NCI-H510A (cell line): ENCODE data around the gene ZNF609.
"Not testable (repeated sequence)": the region's sequence is repeated elsewhere in the genome, so short reads cannot be mapped to it uniquely, and the experiment has no call there.

Experiments
- DNase-seq: peaks from one replicate; lab custom pipeline; 2025; lab: John Stamatoyannopoulos, UW

ZNF609 gene

GRCh38 chr15:64623347-64623996 lies 163.1 kb downstream of the ZNF609 start:
- DNase-seq: no peak

- no peak for DNase-seq
Observed at GRCh38 chr15:64624242-64624641, 163.9 kb downstream of the ZNF609 start.

DNA sequence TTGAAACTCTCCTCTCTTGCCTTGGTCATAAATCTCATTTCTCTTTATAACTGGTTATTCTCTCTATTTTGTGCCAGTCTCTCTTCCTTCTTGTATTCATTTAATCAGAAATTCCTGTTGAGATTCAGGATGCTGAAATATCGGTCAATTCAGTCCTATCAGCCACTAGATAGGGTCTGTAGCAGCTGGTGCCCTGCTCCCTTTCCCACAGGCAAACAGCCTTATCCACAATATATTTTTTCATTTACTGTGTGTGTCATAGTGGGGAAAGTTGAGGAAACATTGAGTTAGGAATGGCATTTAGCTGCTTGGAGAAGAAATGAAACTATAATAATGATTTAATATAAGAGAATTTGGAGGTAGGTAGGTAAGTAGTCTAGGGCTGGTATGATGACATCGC lies 168.7 kb downstream of the ZNF609 start:
- DNase-seq: no peak

GRCh38 chr15:64630396-64631107 lies 170.2 kb downstream of the ZNF609 start:
- no peak for DNase-seq

- DNase-seq: not testable (repeated sequence)
Observed at GRCh38 chr15:64632639-64633038, 172.3 kb downstream of the ZNF609 start.

DNA sequence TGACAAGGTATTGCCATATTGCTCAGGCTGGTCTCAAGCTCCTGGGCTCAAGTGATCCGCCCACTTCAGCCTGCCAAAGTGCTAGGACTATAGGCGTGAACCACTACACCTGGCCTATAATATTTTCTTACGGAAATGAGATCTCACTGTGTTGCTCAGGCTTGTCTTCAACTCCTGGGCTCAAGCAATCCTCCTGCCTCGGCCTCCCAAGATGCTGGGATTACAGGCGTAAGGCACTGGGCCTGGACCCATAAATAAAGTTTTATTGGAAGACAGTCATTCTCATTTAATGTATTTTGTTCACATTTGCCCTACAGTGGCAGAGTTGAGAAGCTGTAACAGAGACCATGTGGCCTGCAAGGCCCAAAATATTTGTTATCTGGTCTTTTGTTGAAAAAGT lies 173.0 kb downstream of the ZNF609 start:
- no peak for DNase-seq

GRCh38 chr15:64634027-64634426 lies 173.6 kb downstream of the ZNF609 start:
- no peak for DNase-seq

DNA sequence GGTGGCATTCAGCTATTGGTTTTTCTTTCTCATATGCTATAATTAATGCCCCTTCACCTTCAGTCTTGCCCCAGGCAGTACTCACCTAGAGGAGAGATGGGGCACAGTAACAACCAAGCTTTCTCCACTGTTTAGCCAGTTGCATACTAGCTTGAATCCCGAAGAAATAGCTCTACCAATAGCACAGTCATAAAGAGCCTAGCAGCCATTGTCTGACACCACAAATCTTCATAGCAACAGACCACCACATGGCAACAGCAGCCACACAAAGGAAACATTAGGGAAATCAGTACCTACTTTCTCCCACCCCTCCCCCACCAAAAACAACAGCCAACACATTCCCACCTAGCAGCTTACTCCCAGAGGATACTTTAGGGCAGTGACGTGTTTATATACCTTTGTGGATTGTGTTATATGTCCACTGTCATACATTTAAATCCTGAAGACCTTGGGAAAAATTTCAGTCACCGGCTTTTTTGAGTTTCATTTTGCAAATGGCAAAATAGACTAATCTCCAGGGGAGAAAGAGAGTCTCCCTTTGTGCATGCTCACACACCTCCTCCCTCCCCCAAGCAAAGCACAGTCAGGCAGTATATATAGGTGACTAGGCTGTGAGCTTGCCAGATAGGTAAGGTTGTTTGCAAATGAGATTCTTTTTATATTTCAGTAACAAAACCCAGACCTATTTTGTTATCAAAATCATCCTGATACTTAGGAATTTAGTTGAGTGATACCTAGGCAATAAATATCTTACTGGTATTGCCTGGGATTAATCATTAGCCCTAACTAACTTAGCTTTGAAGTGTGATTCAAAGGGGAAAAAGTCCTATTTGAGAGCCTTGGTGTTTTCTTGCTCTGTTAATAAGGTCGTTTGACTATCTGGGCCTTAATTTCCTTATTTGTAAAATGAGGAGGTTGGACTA lies 174.5 kb downstream of the ZNF609 start:
- DNase-seq: no peak

- DNase-seq: no peak
Observed at GRCh38 chr15:64635499-64636495, 175.4 kb downstream of the ZNF609 start.

- no peak for DNase-seq
Observed at GRCh38 chr15:64636556-64636955, 176.2 kb downstream of the ZNF609 start.

DNA sequence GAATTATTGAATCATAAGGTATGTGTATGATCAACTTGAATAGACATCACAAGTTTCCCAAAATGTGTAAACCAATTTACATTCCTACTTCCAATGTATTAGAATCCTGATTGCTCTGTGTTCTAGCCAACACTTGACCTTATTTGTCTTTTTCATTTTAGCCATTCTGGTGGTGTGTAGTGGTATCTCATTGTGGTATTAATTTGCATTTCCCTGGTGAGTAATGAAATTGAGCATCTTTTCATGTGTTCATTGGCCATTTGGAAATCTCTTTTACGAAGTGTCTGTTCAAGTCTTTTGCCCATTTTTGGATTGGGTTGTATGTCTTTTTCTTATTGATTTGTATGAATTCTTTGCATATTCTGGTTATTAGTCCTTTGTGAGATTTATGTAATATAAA lies 177.0 kb downstream of the ZNF609 start:
- no peak for DNase-seq

DNA sequence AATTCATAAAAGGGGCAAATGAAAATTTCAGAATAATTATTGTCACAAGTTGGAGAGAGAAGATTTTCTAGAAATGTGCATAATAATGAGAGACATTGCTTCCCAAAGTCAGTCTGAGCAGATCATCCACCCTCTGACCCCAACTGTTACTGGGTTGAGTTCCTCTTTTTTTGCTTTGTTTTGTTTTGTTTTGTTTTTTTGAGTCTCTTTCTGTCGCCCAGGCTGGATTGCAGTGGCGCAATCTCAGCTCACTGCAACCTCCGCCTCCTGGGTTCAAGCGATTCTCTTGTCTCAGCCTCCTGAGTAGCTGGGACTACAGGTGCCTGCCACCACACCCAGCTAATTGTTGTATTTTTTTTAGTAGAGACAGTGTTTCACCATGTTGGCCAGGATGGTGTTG lies 179.4 kb downstream of the ZNF609 start:
- DNase-seq: not testable (repeated sequence)

DNA sequence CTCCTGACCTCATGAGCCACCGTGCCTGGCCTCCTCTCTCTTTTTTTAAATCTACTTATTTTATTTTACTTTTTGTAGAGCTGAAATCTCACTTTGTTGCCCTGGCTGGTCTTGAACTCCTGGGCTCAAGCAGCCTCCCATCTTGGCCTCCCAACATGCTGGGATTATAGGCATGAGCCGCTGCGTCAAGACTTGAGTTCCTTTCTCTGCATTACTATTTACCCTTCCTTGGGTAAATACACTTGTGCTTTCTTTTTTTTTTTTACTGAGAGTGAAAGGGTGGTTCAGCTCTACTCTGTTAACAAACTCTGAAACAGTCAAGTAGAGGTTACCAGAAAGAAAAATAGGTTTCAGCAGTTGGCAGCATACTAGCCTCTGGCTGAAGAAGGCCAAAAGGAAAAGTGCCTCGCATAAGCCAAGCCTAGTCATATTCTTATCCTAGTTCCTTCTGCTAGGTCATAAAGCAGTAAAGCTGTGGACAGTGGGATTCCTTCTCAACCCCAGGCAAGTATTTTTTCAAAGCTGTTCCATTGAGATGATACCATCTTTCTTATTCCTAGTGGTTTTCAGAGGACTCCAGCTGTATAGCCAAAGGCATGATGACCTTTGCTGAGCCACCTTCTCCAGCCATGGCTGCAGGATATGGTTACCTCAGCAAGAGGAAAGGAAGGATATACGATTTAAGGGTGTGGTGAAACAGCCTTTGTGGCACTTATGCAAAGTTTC lies 179.9 kb downstream of the ZNF609 start:
- no peak for DNase-seq

- DNase-seq: no peak
Observed at GRCh38 chr15:64642875-64643274, 182.5 kb downstream of the ZNF609 start.

DNA sequence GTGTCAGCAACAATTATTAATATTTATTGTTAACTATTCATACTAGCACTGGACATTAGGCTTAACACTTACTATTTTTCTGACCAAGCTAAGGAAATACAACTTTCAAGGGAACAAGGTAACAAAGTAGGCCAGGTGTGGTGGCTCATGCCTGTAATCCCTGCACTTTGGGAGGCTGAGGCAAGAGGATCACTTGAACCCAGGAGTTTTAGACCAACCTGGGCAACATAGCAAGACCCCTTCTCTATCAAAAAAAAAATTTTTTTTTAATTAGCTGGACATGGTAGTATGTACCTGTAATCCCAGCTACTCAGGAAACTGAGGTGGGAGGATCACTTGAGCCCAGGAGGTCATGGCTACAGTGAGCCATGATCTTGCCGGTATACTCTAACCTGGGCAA lies 183.3 kb downstream of the ZNF609 start:
- DNase-seq: no peak

DNA sequence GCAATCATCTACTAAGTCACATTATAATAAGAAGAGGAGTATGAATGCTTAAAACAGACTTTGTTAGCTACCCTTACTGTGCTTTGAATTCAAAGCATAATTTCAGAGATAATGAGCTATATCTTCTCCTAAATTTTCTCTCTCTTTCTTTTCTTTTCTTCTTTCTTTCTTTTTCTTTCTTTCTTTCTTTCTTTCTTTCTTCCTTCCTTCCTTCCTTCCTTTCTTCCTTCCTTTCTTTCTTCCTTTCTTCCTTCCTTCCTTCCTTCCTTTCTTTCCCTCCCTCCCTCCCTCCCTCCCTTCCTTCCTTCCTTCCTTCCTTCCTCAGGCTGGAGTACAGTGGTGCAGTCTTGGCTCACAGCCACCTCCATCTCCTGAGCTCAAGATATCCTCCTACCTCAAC lies 184.4 kb downstream of the ZNF609 start:
- DNase-seq: not testable (repeated sequence)

- no peak for DNase-seq
Observed at GRCh38 chr15:64645995-64646394, 185.6 kb downstream of the ZNF609 start.

GRCh38 chr15:64647367-64647766 lies 187.0 kb downstream of the ZNF609 start:
- DNase-seq: no peak

DNA sequence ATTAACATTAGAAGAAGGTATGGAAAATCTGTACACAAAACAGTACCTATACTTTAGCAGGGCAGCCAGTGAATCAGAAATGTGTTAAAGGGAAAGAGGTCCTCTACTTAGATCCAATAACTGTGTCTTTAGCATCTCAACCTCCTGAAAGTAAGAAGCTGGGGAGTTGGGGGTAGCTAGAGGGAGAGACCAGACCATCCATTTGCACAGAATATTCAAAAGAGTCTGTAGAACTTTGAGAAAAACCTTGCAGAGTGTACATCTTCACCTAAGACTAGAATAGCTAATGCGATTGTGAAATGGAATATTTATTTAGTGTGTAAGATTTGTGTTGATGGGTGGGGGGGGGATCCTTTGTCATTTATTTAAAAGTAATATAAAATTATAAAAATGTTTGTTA lies 190.2 kb downstream of the ZNF609 start:
- DNase-seq: no peak

DNA sequence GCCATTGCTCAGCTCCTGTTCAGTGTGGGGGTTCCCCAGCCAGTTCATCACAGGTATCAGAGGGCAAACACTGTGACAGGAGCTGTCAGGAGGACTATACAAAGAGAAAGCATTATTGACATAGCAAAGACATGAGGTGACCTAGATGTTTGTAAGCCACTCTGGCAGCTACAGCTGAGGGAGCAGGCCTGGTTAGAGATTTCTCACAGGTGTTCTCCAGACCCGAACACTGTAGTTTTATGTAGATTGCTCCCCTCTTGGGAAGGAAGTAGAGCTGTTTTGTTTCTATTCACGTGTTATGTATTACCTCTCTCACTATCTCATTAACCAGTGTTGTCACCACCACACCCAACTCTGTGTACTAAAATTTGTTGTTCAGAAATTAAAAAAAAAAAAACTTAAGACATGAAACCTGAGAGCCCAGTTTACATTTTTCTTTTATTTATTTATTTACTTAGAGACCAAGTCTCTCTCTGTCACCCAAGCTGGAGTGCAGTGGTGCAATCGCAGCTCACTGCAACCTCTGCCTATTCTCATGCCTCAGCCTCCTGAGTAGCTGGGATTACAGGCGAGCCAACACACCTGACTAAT lies 191.3 kb downstream of the ZNF609 start:
- DNase-seq: peak; percentile 13
